GM12878 (cell line): Measurements from ENCODE around the gene FGF14. TPM values are rescaled to one million over a fixed set of nuclear protein-coding genes. Genes with fewer than 3 reads are reported as not detected.

ENCODE experiments used
- ATAC-seq: fragments of 200-7000 bp; cut with Tn5 transposase; 3 replicates; pipeline ENCODE4 v1.9.1; 2020; ENCODE audit warnings: mild to moderate bottlenecking, moderate library complexity
- BruUV-seq: library from RNA; stranded (reverse); fragments of 400-500 nt; replicated peaks from 2 replicates; lab custom pipeline; 2021; lab: Mats Ljungman, UMichigan
- CTCF ChIA-PET: fragments of 300-600 bp; sonication (Branson Sonifier 250); formaldehyde crosslinking; extraction: SDS; loops from one replicate; lab custom pipeline; 2021; ENCODE audit warnings: inconsistent platforms; lab: Yijun Ruan, JAX
- POLR2A ChIA-PET: fragments of 350-600 bp; formaldehyde crosslinking; extraction: SDS; loops from one replicate; lab custom pipeline; 2021; ENCODE audit warnings: inconsistent platforms; lab: Charles Lee
- RAD21 ChIA-PET: fragments of 300-600 bp; sonication (Branson Sonifier 250); formaldehyde crosslinking; loops from one replicate; lab custom pipeline; 2023; ENCODE audit warnings: antibody characterized with exemption; ENCODE audit not compliant: unreplicated experiment; lab: Charles Lee
- SMC1A ChIA-PET: fragments of 300-600 bp; sonication (Branson Sonifier 250); formaldehyde crosslinking; loops from one replicate; lab custom pipeline; 2023; ENCODE audit not compliant: unreplicated experiment, uncharacterized antibody; lab: Charles Lee
- DNase-seq: peaks from one replicate; pipeline ENCODE4 v3.0.0-alpha.2; 2011; ENCODE audit warnings: low read depth, low spot score
- FAIRE-seq: peaks from 3 replicates; lab custom pipeline; 2011; peaks lifted over from hg19 to GRCh38; lab: Jason Lieb, UNC
- H2AFZ ChIP-seq: 2 replicates; pipeline ENCODE4 v1.6.0; 2011; ENCODE audit warnings: low read depth, low read length, control low read depth; ENCODE audit not compliant: control insufficient read depth
- H3K27ac ChIP-seq: 2 replicates; pipeline ENCODE4 v1.5.1; 2011; ENCODE audit warnings: control low read depth; ENCODE audit not compliant: control insufficient read depth, insufficient read depth
- H3K27me3 ChIP-seq, 2 experiments: replicated peaks in 1 of 2; 2 replicates each; pipeline versions ENCODE4 v1.6.0 to v1.6.1; 2011; ENCODE audit warnings: low read length in 1 of 2; ENCODE audit not compliant: control insufficient read depth in 2 of 2, insufficient read depth in 2 of 2
- H3K36me3 ChIP-seq, 2 experiments: 2 replicates each; pipeline ENCODE4 v1.5.1; 2011; ENCODE audit warnings: low read length in 1 of 2; ENCODE audit not compliant: control insufficient read depth in 2 of 2, insufficient read depth in 2 of 2
- H3K4me1 ChIP-seq: 2 replicates; pipeline ENCODE4 v1.6.1; 2011; ENCODE audit warnings: mild to moderate bottlenecking, low read length, moderate library complexity, mixed read lengths; ENCODE audit not compliant: control insufficient read depth, insufficient read depth
- H3K4me2 ChIP-seq: 2 replicates; pipeline ENCODE4 v1.6.0; 2011; ENCODE audit warnings: control low read depth; ENCODE audit not compliant: control insufficient read depth, insufficient read depth
- H3K4me3 ChIP-seq: fragments of 200-600 bp; sonication (generic); 2 replicates; pipeline ENCODE4 v1.5.1; 2016
- H3K79me2 ChIP-seq: 2 replicates; pipeline ENCODE4 v1.6.0; 2011; ENCODE audit warnings: low read length; ENCODE audit not compliant: control insufficient read depth, insufficient read depth
- H3K9ac ChIP-seq: 2 replicates; pipeline ENCODE4 v1.8.0; 2011; ENCODE audit warnings: low read length, control low read depth, mixed read lengths; ENCODE audit not compliant: control insufficient read depth, insufficient read depth
- H3K9me3 ChIP-seq: replicated peaks from 3 replicates; pipeline ENCODE4 v1.5.1; 2011; ENCODE audit warnings: mild to moderate bottlenecking, low read length; ENCODE audit not compliant: control insufficient read depth, insufficient read depth
- H4K20me1 ChIP-seq: 2 replicates; pipeline ENCODE4 v1.6.0; 2011; ENCODE audit not compliant: control insufficient read depth, insufficient read depth
- ASH2L ChIP-seq: fragments of 300-600, 200-600 bp; sonication (generic); IDR thresholded peaks from 2 replicates; pipeline ENCODE4 v1.6.1; 2017; ENCODE audit warnings: low read depth, mild to moderate bottlenecking, borderline replicate concordance
- ATF7 ChIP-seq: fragments of 450-650 bp; IDR thresholded peaks from 2 replicates; pipeline ENCODE4 v1.6.1; 2016; ENCODE audit warnings: low read depth, mild to moderate bottlenecking
- CBX3 ChIP-seq: fragments of 200-600 bp; sonication (generic); IDR thresholded peaks from 2 replicates; pipeline ENCODE4 v1.6.1; 2016; ENCODE audit warnings: low read depth, borderline replicate concordance
- CEBPB ChIP-seq, 2 experiments: fragments of 150-350 bp in 1 of 2; IDR thresholded peaks; 2 replicates each; pipeline ENCODE4 v1.6.1; 2012 to 2014; ENCODE audit warnings: low read depth in 2 of 2, low read length in 2 of 2, borderline replicate concordance in 1 of 2, inconsistent platforms in 1 of 2
- DPF2 ChIP-seq: fragments of 450-650 bp; IDR thresholded peaks from 2 replicates; pipeline ENCODE4 v1.6.1; 2017; ENCODE audit warnings: mild to moderate bottlenecking
- HCFC1 ChIP-seq: fragments of 150-350 bp; IDR thresholded peaks from 2 replicates; pipeline ENCODE4 v1.6.1; 2014; ENCODE audit warnings: low read length
- LARP7 ChIP-seq: fragments of 450-650 bp; IDR thresholded peaks from 2 replicates; pipeline ENCODE4 v1.6.1; 2017; ENCODE audit warnings: mild to moderate bottlenecking
- PBX3 ChIP-seq: IDR thresholded peaks from 2 replicates; pipeline ENCODE4 v1.6.1; 2011; ENCODE audit warnings: mild to moderate bottlenecking, low read depth, low read length, moderate library complexity; ENCODE audit not compliant: insufficient replicate concordance
- SUZ12 ChIP-seq: fragments of 200-600 bp; sonication (generic); IDR thresholded peaks from one replicate; pipeline ENCODE4 v1.6.1; 2018; ENCODE audit warnings: antibody characterized with exemption, mild to moderate bottlenecking; ENCODE audit not compliant: unreplicated experiment
- ZSCAN29 ChIP-seq: fragments of 450-650 bp; IDR thresholded peaks from 2 replicates; pipeline ENCODE4 v1.6.1; 2017; ENCODE audit warnings: mild to moderate bottlenecking, moderate library complexity
- WGBS: methylation state at CpG from one replicate; pipeline ENCODE4 v1.1.6; 2016; ENCODE audit warnings: low lambda C conversion rate; ENCODE audit not compliant: insufficient replicate concordance, insufficient coverage; ENCODE audit errors: missing lambda C conversion rate; 5-methylcytosine and 5-hydroxymethylcytosine counted together
- in situ Hi-C: fragments of 300-500 bp; cut with MboI; formaldehyde crosslinking; loops from 9 replicates; pipeline ENCODE4 v1.14.3; 2018; ENCODE audit warnings: mixed read lengths
- intact Hi-C: fragments of 100-400 bp; cut with micrococcal nuclease; formaldehyde crosslinking; loops from one replicate; pipeline ENCODE4 v1.14.2; 2022; ENCODE audit not compliant: unreplicated experiment
- polyA plus RNA-seq, 11 experiments: library from polyadenylated mRNA; depleted of rRNA in 4 of 11; unstranded in 6 of 11; stranded (reverse) in 5 of 11; fragments of >200 nt; fragmentation: Nextera tagmentation in 4 of 11; fragmentation: Illumina TruSeq in 1 of 11; extraction: Ambion mirVana in 4 of 11; extraction: Trizol in 1 of 11; gene quantifications; 1 replicate in 1 of 11; 2 replicates in 10 of 11; pipeline versions ENCODE4 v1.2.1 to v1.2.3, GENCODE V29; 2011 to 2016; ENCODE audit warnings: inconsistent platforms in 2 of 11, missing spikeins in 2 of 11, low read depth in 1 of 11
- total RNA-seq, 4 experiments: library from RNA; depleted of rRNA in 3 of 4; stranded (reverse); fragments of >200 nt in 3 of 4; fragmentation: Illumina TruSeq in 1 of 4; extraction: Trizol in 1 of 4; gene quantifications; 2 replicates each; pipeline versions ENCODE4 v1.2.1 to v1.2.3, GENCODE V29; 2013 to 2021
- TF ChIP-seq, protein P1 (sequence below): fragments of 450-650 bp; IDR thresholded peaks from 2 replicates; pipeline ENCODE4 v1.6.1; 2017; ENCODE audit warnings: borderline replicate concordance
- TF ChIP-seq, protein P2 (sequence below): fragments of 450-650 bp; formaldehyde crosslinking; IDR thresholded peaks from 2 replicates; pipeline ENCODE4 v1.4.0; 2022; ENCODE audit warnings: mild to moderate bottlenecking, moderate library complexity

The FGF14 gene
- total and polyA plus RNA-seq, 10 of the 15 experiments (the other 5 are each of a cell fraction or from before 2014, with no cell fraction given): under 0.01 to 0.44 (median 0.04) TPM

DNA sequence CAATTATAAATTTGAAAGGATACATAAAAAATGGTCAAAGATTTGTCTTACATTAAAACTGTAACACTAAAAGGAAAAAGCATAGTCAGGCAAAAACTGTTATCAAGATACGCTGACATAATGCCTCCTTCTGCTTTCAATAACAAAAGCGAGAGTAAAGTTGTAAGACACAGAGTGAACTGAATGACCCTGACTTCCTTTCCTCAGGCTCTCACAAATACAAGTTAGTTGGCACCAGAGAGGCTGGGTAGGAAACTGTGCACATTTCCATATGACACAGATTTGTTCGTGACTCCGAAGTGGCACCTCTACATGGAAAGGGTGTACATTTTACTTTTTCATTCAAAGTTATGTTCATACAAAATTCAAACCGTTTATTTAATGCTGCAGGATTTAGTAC, 15.4 kb downstream of the FGF14 start:
- BruUV-seq: no TSS peak
- no peak for DNase-seq
- in situ Hi-C loops (no loop called here), intact Hi-C loops (no loop called here)
- Histone ChIP-seq H3K79me2 (no peaks in the 10 kb centered on the region), H3K4me2 (no peak overlapping the region), H3K36me3 (no peaks in the 10 kb centered on the region), H3K27ac (no peak overlapping the region), H3K4me1 (no peaks in the 10 kb centered on the region), H3K27me3 (no peaks in the 10 kb centered on the region), H3K9me3 (no peaks in the 10 kb centered on the region), H3K9ac (no peak overlapping the region), H3K4me3 (no peak overlapping the region), H2AFZ (no peak overlapping the region)
- ChIA-PET POLR2A (no interaction called here), RAD21 (no interaction called here), SMC1A (no interaction called here), CTCF (interaction anchor here (1.5 kb wide), 1 partner anchor 8 kb away, joined by 6 read pairs; no protein-coding TSS in a partner anchor)
- ATAC-seq: no peak
- WGBS: 48% methylated on average over 5 of the region's 5 CpGs
- FAIRE-seq: no peak
- TF ChIP-seq, protein P1, sequence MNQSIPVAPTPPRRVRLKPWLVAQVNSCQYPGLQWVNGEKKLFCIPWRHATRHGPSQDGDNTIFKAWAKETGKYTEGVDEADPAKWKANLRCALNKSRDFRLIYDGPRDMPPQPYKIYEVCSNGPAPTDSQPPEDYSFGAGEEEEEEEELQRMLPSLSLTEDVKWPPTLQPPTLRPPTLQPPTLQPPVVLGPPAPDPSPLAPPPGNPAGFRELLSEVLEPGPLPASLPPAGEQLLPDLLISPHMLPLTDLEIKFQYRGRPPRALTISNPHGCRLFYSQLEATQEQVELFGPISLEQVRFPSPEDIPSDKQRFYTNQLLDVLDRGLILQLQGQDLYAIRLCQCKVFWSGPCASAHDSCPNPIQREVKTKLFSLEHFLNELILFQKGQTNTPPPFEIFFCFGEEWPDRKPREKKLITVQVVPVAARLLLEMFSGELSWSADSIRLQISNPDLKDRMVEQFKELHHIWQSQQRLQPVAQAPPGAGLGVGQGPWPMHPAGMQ: no peak
- TF ChIP-seq DPF2: no peak
- TF ChIP-seq CBX3: no peak
- no peak for TF ChIP-seq ZSCAN29
- no peak for TF ChIP-seq ATF7
- TF ChIP-seq SUZ12: no peak
- TF ChIP-seq LARP7: no peak
- TF ChIP-seq CEBPB (IDR thresholded peaks at IDR 0.05; ENCODE audit: borderline replicate concordance in 1 of 2, low read depth in 2 of 2, low read length in 2 of 2): no peak
- no peak for TF ChIP-seq PBX3
- no peak for TF ChIP-seq ASH2L
- TF ChIP-seq, protein P2, sequence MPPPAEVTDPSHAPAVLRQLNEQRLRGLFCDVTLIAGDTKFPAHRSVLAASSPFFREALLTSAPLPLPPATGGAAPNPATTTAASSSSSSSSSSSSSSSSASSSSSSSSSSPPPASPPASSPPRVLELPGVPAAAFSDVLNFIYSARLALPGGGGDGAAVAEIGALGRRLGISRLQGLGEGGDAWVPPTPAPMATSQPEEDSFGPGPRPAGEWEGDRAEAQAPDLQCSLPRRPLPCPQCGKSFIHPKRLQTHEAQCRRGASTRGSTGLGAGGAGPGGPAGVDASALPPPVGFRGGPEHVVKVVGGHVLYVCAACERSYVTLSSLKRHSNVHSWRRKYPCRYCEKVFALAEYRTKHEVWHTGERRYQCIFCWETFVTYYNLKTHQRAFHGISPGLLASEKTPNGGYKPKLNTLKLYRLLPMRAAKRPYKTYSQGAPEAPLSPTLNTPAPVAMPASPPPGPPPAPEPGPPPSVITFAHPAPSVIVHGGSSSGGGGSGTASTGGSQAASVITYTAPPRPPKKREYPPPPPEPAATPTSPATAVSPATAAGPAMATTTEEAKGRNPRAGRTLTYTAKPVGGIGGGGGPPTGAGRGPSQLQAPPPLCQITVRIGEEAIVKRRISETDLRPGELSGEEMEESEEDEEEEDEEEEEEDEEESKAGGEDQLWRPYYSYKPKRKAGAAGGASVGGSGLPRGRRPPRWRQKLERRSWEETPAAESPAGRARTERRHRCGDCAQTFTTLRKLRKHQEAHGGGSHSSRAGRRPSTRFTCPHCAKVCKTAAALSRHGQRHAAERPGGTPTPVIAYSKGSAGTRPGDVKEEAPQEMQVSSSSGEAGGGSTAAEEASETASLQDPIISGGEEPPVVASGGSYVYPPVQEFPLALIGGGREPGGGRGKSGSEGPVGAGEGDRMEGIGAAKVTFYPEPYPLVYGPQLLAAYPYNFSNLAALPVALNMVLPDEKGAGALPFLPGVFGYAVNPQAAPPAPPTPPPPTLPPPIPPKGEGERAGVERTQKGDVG (CRISPR knock-in tag): no peak
- no peak for TF ChIP-seq HCFC1
- TF ChIP-seq, all 136 proteins: peak for 0
- no peaks in the 10 kb centered on the region for H4K20me1 ChIP-seq
